Pons (tissue), 1 donor: Measurements from ENCODE around the gene SERPINB1.

ENCODE experiments used
- DNase-seq: peaks from one replicate; pipeline ENCODE4 v3.0.0-alpha.2; 2016; ENCODE audit warnings: low spot score

SERPINB1 gene

GRCh38 chr6:2792330-2793110 lies 49.1 kb downstream of the SERPINB1 start:
- no peak for DNase-seq

GRCh38 chr6:2791450-2791974 lies 50.2 kb downstream of the SERPINB1 start:
- no peak for DNase-seq

GRCh38 chr6:2790588-2791449 lies 50.8 kb downstream of the SERPINB1 start:
- peak; percentile 74 for DNase-seq

GRCh38 chr6:2786269-2786668 lies 55.4 kb downstream of the SERPINB1 start:
- DNase-seq = no peak

- no peak for DNase-seq
These were observed 56.7 kb downstream of the SERPINB1 start for GRCh38 chr6:2784930-2785329.

- DNase-seq = no peak
These were observed 57.6 kb downstream of the SERPINB1 start for GRCh38 chr6:2784061-2784460.

GRCh38 chr6:2783188-2783963 lies 58.3 kb downstream of the SERPINB1 start:
- no peak for DNase-seq

GRCh38 chr6:2782825-2783187 lies 58.9 kb downstream of the SERPINB1 start:
- DNase-seq = no peak

- no peak for DNase-seq
These were observed 59.3 kb downstream of the SERPINB1 start for GRCh38 chr6:2782356-2782708.
